GM18498 (cell line): ENCODE measurements around the gene TFAP2A.

Source experiments
- ATAC-seq: cut with Tn5 transposase; IDR thresholded peaks from one replicate; pipeline ENCODE4 v1.9.1; 2021; ENCODE audit warnings: mild to moderate bottlenecking, moderate library complexity; ENCODE audit not compliant: unreplicated experiment

TFAP2A gene

DNA sequence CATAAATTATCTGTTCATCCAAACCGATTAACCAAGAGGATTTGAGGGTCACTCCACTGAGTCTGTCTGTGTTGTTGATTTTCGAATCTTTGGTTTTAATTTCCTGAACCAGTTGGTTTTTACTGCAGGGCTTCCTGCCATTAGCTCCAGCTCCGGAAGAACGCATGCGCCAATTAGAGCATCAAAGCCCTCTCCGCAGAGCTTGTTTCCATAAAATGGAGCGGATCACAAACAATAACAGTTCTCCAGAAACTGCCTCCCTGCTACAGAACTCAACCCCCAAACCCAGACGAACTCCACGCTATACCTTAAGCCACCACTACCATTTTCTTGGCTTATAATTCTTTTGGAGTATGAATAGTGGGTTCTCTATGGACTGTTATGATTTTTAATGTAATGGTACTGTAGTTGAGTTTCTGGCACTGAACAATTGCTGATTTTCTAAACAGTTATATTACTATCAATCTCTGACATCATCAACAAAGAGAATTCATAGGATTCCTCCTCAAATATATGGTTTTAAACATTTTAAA, 13.8 kb downstream of the TFAP2A start:
- no peak for ATAC-seq

DNA sequence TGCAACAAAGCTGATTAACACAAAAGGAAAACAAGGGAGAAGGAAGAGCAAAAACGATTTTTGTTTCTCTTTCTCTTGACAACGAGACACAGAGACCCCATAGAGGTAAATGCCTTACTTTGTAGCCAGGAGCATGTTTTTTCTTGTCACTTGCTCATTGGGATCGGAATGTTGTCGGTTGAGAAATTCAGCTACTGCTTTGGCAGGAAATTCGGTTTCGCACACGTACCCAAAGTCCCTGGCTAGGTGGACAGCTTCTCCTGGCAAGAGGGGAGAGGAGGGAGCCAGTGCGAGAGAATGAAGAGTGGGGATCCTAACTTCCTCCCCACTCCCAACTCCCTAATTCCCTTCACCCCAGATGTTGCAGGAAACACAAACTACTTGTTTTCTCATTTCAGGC, 14.5 kb downstream of the TFAP2A start:
- ATAC-seq, result no peak

DNA sequence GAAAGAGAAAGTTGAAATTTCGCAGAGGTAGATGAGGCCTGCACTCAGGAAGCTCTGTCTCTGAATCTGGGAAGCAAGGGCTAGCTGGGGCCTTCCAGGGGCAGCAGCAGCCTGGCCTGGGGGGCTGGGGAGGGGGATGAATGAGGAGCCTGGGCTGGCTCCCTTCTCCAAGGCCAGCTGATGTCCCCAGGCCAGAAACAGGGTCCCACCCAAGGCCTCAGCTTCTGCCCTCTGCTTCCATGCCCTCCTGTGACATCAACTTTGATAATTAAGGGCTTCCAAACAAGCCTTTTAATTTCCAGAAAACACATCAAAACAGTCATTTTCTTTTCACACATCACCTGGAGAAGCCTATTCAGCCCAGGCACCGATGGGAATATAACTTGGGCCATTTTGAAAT, 15.4 kb downstream of the TFAP2A start:
- no peak for ATAC-seq

DNA sequence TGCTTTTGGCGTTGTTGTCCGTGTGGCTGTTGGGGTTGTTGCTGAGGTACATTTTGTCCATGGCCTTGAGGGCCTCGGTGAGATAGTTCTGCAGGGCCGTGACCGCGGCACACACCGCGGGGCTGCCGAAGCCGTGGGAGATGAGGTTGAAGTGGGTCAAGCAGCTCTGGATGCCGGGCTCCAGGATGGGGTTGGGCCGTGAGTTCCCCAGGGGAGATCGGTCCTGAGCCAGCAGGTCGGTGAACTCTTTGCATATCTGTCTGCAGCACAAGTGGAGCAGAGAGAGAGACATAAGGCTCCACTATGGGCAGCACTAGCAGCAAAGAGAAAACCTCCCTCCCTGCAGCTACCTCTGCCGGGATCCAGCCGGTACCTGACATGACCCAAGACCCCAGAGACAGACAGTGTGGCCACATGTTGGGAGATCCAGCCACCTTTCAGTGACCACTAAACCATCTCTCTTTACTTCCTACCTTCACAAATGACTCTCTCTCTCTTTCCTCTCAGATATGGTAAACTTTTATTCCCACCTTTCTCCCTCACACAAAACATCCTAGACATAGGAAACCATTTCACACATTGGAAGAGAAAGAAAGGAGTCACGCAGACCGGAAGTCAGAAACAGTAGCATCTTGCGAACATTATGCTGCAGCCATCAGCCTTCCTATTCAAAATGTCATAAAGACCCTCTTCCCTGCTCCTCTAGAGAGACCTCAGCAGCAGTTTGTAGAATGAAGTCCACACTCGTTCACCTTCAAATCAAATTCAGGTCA, 16.2 kb downstream of the TFAP2A start:
- no peak for ATAC-seq

DNA sequence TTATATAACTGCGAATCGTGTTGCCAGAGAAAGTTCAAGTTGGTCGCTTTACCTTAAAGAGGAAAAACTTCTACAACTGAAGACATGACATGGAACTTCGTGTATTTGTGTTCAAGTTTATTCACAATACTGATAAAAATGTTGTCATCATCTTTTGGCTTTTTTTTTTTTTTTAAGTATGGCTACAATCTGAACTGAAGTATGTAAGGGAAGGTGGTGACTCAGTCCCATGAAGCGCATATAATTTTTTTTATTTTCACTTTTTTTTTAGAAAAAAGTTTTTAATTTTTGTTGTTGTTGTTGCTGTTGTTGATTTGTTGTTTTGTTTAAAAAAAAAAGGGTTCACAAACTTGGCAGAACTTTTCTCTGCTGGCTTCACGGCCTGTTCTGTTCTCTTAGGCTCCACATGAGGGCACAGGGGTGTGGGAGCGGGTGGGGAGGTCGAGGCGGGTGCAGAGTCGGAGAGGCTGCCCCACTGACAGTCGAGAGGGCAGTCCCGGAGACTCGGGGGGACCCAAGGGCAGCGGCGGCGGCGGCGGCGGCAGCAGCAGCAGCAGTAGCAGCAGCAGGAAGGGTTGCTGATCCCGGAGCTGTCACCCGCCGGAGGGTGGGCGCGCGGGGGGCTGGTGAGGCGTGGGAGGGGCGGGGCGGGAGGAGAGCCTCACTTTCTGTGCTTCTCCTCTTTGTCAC, 17.0 kb downstream of the TFAP2A start:
- no peak for ATAC-seq

DNA sequence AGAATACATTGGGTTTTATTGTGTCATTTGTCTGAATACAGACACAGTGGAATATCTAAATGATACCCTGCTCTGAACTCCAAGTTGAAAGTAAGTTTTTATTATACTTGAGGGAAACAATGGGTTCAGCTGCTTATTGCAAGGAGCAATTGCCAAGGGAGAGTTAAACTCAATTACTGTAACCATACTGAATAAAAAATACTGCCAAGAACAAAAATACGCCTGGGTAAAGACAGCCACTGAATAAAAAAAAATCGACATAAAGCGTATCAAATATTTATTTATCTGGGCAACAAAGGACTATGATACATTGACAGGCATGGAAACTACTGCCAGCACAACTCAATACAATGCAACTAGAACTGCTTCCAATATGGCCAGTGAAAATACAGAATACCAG, 18.1 kb downstream of the TFAP2A start:
- ATAC-seq, result no peak

DNA sequence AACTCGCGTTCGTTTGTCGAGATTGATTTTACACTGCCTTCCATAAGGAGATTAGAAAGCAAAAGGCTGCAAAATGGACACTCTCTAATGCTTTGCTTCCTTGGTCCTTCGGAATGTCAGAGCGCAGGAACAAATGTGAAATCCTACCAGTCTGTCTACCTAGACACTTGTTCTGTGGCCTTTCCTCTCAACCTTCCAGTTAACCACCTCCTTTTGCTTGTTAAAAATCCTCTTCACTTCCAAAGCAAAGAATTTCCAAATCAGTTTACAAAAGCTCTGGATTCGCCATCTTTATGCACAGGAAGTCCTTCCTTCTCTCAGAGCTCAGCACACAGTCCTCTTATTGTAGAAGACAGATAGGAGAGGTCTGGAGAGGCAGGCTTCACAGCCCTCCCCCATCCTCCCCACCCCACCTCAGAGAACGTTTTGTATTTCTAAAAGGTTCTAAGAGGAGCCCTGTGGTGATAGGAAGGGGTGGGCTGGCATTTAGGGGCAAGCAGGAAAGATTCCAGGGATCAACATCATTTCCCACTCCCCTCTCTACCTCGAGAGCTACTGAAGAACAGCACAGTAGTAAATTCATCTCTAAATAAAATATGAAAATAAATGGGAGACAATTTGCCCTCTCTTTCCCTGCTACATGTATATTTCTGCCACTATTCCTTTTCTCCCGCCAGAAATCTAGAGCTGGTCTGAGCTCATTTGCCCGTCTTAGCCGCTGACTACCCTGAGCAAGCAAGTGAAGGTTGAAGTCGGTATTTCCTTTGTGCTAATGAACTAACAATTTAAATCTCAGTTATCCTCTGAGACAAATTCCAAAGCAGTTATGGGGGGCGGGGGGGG, 18.9 kb downstream of the TFAP2A start:
- ATAC-seq, result no peak

DNA sequence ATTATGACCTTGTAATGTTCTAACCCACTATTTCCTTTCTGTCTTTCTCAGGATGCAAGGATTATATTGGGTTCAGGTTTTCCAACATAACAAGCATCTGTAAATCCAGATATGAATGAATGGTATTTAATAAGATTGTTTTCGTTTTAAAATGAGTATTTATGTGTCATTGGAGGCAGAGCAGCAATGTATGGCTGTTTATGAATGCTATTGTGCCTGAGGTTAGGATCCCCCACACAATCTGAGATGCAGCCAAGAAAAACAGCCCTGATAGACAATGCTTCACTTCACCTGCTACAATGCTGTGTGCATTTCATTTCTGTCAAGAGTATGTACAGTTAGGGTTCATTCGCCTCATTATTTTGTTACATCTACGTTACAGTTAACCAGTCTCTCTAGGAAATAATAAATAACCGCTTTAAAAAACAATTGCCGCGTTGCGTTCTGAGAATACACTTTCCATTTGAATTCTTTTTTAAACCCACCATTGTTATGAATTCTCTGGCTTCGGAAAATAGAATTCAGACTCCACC, 19.6 kb downstream of the TFAP2A start:
- no peak for ATAC-seq

DNA sequence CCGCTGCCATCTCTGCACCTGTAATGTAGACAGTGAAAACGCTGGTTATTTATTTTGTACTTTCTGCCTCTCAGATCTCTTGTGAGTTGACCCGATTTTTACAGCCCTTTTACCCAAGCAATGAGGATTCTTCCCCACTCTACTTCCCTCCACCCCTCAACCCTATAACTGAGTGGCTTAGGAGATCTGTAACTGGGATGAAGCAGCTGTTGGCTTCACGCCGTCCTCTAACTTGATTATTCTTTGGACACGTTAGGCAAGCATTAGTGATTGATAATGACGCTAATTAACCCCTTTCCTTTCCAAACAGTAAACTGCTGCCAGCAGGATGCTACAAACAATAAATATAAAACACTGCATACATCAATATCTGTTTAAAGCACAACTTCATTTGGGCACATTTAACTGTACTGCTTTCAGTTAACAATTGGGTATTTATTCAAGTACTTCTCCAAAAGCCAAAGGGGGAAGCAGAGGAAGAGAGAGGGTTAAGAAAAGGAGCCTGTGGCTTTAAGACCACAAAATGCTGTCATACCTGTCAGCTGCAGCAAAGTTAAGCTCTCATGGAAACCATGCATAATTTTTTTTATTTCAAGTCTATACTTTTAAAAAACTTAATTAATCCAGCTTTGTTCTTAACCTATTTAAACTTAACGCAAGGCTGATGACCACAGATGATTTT, 21.2 kb downstream of the TFAP2A start:
- ATAC-seq, result no peak

DNA sequence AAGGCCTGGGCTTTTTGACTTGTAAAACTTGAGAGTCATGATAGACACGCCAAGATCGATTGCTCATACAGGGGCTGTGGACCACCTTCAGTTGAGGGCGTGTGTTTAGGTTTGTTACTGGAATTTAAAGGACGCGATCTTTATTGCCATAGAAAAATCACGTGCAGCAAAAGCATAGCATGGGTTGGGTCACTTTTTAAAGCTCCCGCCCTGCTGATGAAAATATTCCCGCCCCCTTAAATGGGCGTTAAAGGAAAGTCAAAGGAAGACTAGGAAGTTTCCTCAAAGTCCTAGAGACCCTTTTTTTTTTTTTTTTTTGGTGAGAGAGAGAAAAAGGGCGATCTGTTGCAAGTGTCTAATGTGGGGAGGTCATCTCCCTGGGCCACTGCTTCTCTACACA, 23.1 kb downstream of the TFAP2A start:
- ATAC-seq, result no peak

DNA sequence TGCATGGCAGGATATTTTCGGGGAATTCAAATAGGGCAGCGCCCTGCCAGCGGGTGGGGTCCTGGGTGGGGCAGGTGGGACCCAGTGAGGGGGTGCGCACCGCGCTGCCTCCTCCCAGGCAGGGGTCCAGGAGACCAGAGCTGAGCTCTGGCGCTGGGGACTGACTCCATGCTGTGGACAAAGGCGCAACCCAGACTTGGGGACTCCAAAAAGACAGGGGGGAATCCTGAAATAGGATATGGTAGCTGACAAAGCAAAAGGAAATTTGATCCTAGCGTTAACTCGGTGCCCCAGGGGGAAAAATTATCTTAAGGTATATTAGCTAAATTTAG, 23.6 kb downstream of the TFAP2A start:
- no peak for ATAC-seq

DNA sequence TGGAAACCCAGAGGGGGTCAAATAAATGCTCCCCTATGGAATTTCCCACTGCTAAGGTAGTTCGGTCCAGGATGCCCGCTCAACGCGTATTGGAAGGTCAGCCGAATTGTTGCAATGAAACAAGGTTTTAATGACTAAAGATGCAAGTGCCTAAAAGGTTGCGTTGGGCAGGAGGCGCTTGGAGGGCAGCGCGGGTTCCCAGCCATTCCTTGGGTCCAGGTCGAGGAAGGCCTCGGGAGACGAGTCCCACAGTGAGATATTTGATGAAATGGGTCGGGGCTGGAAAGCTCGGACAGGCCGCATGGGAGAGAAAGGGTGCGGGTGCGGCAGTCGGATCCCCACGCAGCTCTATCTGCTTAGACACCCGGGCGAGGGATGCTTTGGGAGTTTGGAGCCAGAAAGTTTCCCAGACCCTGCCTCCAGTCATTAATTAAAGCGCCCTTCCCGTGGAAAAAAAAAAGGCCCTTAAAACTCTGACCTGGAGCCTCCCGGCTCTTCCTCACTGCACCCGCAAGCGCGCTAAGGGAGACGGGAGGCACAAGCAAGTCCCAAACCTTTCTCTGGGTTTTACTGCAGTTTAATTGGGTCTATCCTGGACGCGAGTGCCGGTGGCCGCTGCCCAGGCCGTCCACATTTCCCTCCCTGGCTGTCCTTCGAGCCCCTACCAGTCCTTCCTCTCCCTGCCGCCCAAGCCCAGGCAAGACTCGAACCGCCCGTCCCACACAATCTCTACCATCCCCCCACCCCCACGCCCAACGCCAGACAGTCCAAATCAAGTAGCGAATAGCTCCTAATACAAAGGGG, 24.2 kb downstream of the TFAP2A start:
- no peak for ATAC-seq

DNA sequence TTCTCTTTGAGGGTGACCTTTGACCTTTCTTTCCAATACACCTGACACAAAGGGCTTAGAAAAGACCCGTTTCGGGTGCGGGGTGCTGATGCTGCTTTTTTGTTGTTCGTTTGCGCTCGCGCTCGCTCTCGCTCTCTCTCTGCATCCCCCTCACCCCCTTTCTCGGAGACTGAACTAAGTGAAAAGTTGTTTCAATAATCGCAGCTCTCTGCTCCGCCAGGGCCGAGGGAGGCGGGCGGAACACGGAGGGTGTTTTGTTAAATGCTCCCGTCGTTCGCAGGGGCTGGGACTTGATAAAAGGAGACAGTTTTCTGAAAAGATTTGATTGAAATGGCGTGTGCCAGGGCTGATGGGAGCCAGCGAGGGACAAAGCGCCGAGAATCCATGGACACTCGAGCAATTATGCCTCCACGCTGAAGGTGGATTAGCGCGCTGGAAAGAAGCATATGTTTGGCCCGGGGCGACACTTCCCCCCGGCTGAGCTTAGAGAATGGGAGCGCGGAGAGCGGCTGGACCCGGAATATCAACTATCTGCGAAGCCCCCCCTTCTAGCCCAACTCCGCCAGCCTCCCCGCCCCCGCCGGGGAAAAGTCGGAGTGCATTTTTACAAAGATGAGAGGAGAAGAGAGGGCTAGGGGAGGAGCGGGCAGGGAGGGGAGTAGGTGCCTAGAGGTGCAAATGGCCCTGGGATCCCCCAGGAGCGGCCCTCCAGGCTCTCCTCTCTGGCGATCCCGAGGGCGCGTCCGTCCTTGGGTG, 25.0 kb downstream of the TFAP2A start:
- no peak for ATAC-seq

DNA sequence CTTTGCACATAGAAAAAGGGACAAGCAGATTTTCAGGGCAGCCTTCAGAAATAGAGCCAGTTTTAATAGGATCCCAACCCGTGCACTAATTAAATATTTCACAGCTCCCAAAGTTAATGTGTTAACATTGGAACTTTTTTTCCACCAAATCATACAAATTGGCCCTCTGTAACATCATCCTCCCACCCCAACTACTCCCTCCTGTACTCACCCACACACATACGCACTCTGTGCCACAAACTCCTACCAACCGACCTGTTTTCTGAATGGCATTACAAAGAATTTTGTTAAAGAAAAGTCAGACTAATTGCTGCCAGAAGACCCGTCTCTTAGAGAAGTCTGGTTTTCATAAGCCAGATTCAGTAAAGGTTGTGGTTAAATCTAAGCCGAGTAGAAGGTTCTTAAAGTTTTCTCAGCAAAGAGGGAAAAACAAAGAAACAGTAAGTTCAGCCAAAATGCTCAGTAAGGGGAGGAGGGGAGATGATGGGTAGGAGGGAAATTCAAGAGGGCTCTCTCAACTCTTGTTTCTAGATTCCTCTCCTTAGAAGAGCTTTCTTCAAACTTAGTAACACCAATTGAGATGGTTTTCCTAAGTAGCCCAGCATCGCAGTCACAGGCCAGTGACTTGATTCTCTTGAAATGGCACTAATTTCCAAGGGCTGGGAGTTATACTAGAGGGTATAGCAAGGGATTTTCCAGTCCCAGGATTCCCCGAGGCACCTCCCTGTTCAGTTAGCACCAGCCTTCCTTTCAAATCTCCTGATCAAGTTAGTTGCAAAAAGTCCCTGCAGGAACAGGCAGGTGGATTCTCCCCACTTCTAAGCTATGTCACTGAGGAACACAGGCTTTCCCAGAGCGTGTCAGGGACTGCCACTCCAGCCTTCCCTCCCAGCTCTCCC, 27.9 kb downstream of the TFAP2A start:
- ATAC-seq, result no peak

DNA sequence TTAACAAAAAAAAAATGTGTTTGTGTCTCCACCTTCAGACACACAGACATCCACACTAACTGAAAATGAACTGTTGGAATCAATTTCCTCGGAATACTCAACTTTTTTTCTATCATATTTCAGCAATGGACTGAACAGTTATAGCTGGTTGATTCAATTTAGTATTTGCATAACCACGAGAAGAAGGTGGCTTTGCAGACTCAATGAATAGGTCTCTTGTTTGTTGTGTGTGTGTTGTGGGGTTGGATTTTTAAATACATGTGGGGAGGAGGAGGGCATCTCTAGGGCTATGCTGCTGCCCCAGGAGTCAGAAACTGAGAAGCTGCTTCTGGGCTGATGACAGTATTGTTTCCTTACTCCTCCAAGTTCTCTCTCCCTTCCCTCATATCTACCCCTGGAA, 28.7 kb downstream of the TFAP2A start:
- no peak for ATAC-seq

DNA sequence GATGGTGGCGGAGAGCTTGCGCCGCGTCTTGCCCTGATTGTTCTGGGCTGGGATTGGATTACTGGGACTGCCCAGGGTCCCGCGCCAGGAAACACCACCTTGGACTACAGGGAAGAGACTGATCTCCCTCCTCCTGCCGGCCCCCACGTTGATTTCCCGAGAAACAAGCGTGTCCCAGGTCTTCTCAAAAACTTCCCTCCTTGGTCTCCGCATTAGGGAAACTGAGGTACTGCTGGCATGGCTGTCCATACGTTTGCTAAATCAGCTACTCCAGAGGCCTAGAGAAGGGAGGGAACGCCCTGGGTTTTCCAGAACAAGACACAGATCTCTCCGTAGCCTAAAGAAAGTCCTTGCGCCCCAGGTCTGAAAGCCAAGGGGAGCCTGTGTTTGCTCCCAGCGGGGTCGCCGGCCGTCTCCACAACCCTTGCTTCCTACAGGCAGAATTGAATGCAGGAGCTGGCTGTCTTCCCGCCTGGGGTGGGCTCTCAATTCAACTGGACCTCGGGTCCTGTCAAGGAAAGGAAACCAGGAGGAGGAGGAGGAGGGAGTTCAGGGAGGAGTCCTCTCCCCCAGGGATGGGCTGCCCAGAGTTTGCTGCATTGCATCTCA, 29.2 kb downstream of the TFAP2A start:
- ATAC-seq, result no peak

DNA sequence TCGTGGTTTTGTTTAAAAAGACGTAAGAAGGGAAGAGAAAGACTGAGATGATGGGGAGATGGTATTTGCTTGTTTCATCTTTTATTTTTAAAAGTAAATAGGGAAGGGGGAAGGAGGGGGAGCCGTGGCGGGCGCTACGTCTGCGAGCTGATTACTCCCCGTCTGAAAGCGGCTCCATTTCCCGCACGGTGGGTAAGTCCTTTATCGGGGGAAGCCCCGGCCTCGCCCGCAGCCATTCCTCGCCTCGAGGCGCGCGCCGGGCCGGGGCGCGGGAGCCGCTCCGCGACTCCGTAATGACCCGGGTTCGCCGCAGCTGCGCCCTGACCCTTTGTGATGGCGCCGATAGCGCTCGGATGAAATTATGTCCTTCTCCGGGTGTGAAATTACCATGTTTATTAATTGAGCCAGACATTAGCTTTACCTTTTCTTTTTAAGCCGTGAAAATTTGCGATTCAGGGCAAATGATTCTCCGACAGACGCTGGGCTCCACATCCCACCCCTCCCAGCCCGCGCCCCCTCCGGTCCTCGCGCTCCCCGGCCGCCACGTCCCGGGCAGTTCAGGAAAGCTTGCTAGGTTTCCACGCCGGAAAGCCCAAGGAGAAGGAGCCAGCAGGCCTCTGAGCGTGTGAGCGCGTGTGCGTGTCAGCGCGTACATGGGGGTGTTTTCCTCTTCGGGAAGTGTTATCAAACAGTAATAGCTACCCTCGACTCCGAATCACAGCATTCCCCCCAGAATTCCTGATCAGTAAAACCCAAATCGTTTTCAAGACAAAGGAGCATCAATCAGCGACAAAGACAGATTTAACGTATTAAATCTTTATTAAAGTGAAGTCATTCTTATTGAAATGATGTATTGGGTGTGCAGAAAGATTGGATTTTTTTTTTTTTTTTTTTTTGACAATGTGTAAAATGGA, 30.0 kb downstream of the TFAP2A start:
- no peak for ATAC-seq
